SU-DHL-6 (cell line): ENCODE measurements around the gene PRELP.

Experiments
- H2AFZ ChIP-seq: fragments of 200-600 bp; sonication (generic); 2 replicates; pipeline ENCODE4 v1.6.1; 2014; ENCODE audit warnings: low read depth, mild to moderate bottlenecking, moderate library complexity, mixed read lengths, antibody characterized with exemption, low read length; ENCODE audit not compliant: severe bottlenecking
- H3F3A ChIP-seq: fragments of 200-600 bp; shearing (Covaris generic); 2 replicates; pipeline ENCODE4 v1.6.0; 2016; ENCODE audit warnings: antibody characterized with exemption, mild to moderate bottlenecking; ENCODE audit not compliant: insufficient read depth
- H3K27ac ChIP-seq: fragments of 200-600 bp; sonication (generic); 2 replicates; pipeline ENCODE4 v1.5.1; 2016; ENCODE audit warnings: low read depth, mild to moderate bottlenecking, low read length, moderate library complexity, mixed read lengths
- H3K27me3 ChIP-seq: fragments of 200-600 bp; sonication (generic), shearing (Covaris generic); 2 replicates; pipeline ENCODE4 v1.6.0; 2014; ENCODE audit warnings: mild to moderate bottlenecking, low read length
- H3K36me3 ChIP-seq: fragments of 200-600 bp; sonication (generic); 2 replicates; pipeline ENCODE4 v1.6.1; 2014; ENCODE audit warnings: mild to moderate bottlenecking, low read length, mixed read lengths
- H3K4me2 ChIP-seq: fragments of 300-600, 200-600 bp; shearing (Covaris generic), sonication (generic); 2 replicates; pipeline ENCODE4 v1.6.0; 2014; ENCODE audit warnings: low read length, low read depth, mild to moderate bottlenecking; ENCODE audit not compliant: poor library complexity, severe bottlenecking
- H3K4me3 ChIP-seq: fragments of 200-600 bp; sonication (generic); 2 replicates; pipeline ENCODE4 v1.5.1; 2014; ENCODE audit warnings: antibody characterized with exemption, low read length, mild to moderate bottlenecking, mixed read lengths; ENCODE audit not compliant: insufficient read depth, poor library complexity, severe bottlenecking
- H3K79me2 ChIP-seq: fragments of 200-600 bp; sonication (generic); 2 replicates; pipeline ENCODE4 v1.6.1; 2014; ENCODE audit warnings: mild to moderate bottlenecking, low read length, moderate library complexity; ENCODE audit not compliant: insufficient read depth
- H3K9ac ChIP-seq: fragments of 200-600 bp; sonication (generic); 2 replicates; pipeline ENCODE4 v1.7.0; 2014; ENCODE audit warnings: mild to moderate bottlenecking, low read length
- H3K9me2 ChIP-seq: fragments of 200-600 bp; sonication (generic); replicated peaks from 2 replicates; pipeline ENCODE4 v1.6.1; 2014; ENCODE audit warnings: low read length; ENCODE audit not compliant: insufficient read depth
- H3K9me3 ChIP-seq: fragments of 200-600 bp; sonication (generic); 2 replicates; pipeline ENCODE4 v1.6.1; 2014; ENCODE audit warnings: low read length, mixed read lengths; ENCODE audit not compliant: insufficient read depth
- H4K20me1 ChIP-seq: fragments of 200-600 bp; sonication (generic); 2 replicates; pipeline ENCODE4 v1.6.1; 2014; ENCODE audit warnings: low read depth, mild to moderate bottlenecking, antibody characterized with exemption, low read length, moderate library complexity, mixed read lengths
- CTCF ChIP-seq: fragments of 200-600 bp; sonication (generic); IDR thresholded peaks from one replicate; pipeline ENCODE4 v1.5.1; 2017; ENCODE audit warnings: antibody characterized with exemption, mild to moderate bottlenecking, low read length, moderate library complexity; ENCODE audit not compliant: insufficient read depth, poor library complexity, severe bottlenecking
- EZH2phosphoT487 ChIP-seq: fragments of 200-600 bp; sonication (generic), shearing (Covaris generic); conservative IDR thresholded peaks from 2 replicates; pipeline ENCODE4 v1.6.1; 2018; ENCODE audit warnings: mild to moderate bottlenecking, antibody characterized with exemption, low read length, moderate library complexity, mixed read lengths

Gene PRELP

GRCh38 chr1:203475012-203475981 lies at the start of gene PRELP:
PRELP (plus strand) TSS chr1:203475806; CDS start chr1:203483185, 7,379 bp downstream.
- no peak within 1 kb of the TSS for H3K27ac ChIP-seq
- H3K27me3 ChIP-seq: no peaks in the 10 kb centered on the region
- no peaks in the 10 kb centered on the region for H3F3A ChIP-seq
- H4K20me1 ChIP-seq: no peaks in the 10 kb centered on the region
- no peak within 1 kb of the TSS for H2AFZ ChIP-seq
- no peak within 1 kb of the TSS for H3K4me2 ChIP-seq
- no peak within 1 kb of the TSS for H3K4me3 ChIP-seq
- H3K9me2 ChIP-seq: no peaks in the 10 kb centered on the region
- H3K36me3 ChIP-seq: no peaks in the 10 kb centered on the region
- no peaks in the 10 kb centered on the region for H3K79me2 ChIP-seq
- TF ChIP-seq CTCF (no peak), EZH2phosphoT487 (no peak)
- H3K9me3 ChIP-seq: no peaks in the 10 kb centered on the region
- H3K9ac ChIP-seq: no peak within 1 kb of the TSS

- Histone ChIP-seq H3F3A (no peaks in the 10 kb centered on the region), H3K79me2 (no peaks in the 10 kb centered on the region), H3K4me3 (no peak overlapping the region), H3K36me3 (no peaks in the 10 kb centered on the region), H4K20me1 (no peaks in the 10 kb centered on the region), H3K4me2 (no peak overlapping the region), H3K27me3 (no peaks in the 10 kb centered on the region), H3K27ac (no peak overlapping the region), H2AFZ (no peak overlapping the region), H3K9me2 (no peaks in the 10 kb centered on the region), H3K9me3 (no peaks in the 10 kb centered on the region), H3K9ac (no peak overlapping the region)
- TF ChIP-seq CTCF (no peak), EZH2phosphoT487 (no peak)
These were observed 49.2 kb upstream of the PRELP start for GRCh38 chr1:203426366-203426765.

GRCh38 chr1:203426870-203427269 lies 48.7 kb upstream of the PRELP start:
- H4K20me1 ChIP-seq: no peaks in the 10 kb centered on the region
- H3K27me3 ChIP-seq: no peaks in the 10 kb centered on the region
- no peaks in the 10 kb centered on the region for H3K9me2 ChIP-seq
- no peaks in the 10 kb centered on the region for H3K9me3 ChIP-seq
- no peak for TF ChIP-seq CTCF
- no peak for TF ChIP-seq EZH2phosphoT487
- H3K4me2 ChIP-seq: no peak overlapping the region
- H3K27ac ChIP-seq: no peak overlapping the region
- no peak overlapping the region for H3K4me3 ChIP-seq
- H2AFZ ChIP-seq: no peak overlapping the region
- no peaks in the 10 kb centered on the region for H3K36me3 ChIP-seq
- no peaks in the 10 kb centered on the region for H3F3A ChIP-seq
- H3K79me2 ChIP-seq: no peaks in the 10 kb centered on the region
- H3K9ac ChIP-seq: no peak overlapping the region
